Caco-2 (cell line): Measurements from ENCODE around the gene LARGE2. TPM values are rescaled to one million over a fixed set of nuclear protein-coding genes. Genes with fewer than 3 reads are reported as not detected.
A peak's percentile ranks its signal among the peaks of the same experiment; 100 is the strongest.
"Not testable (repeated sequence)": the region's sequence is repeated elsewhere in the genome, so short reads cannot be mapped to it uniquely, and the experiment has no call there.

Experiments used
- BruUV-seq: library from RNA; stranded (reverse); fragments of 400-500 nt; replicated peaks from 2 replicates; lab custom pipeline; 2021; lab: Mats Ljungman, UMichigan
- CTCF ChIA-PET: fragments of 300-600 bp; sonication (Branson Sonifier 250); formaldehyde crosslinking; loops from one replicate; lab custom pipeline; 2022; ENCODE audit warnings: antibody characterized with exemption; lab: Charles Lee
- POLR2A ChIA-PET: fragments of 300-600 bp; sonication (Branson Sonifier 250); formaldehyde crosslinking; loops from one replicate; lab custom pipeline; 2022; ENCODE audit warnings: antibody characterized with exemption; lab: Charles Lee
- DNase-seq, 2 experiments: peaks; one replicate each; pipeline versions ENCODE4 v3.0.0 to v3.0.0-alpha.2; 2020 to 2022
- H3K27me3 ChIP-seq: replicated peaks from 2 replicates; pipeline ENCODE4 v1.6.0; 2011; ENCODE audit warnings: low read length; ENCODE audit not compliant: control insufficient read depth, insufficient read depth
- H3K36me3 ChIP-seq: 2 replicates; pipeline ENCODE4 v1.5.1; 2011; ENCODE audit warnings: low read length; ENCODE audit not compliant: control insufficient read depth, insufficient read depth
- H3K4me1 ChIP-seq: fragments of 250-450 bp; sonication (Bioruptor Pico); 2 replicates; pipeline ENCODE4 v1.5.1; 2020; ENCODE audit warnings: mild to moderate bottlenecking
- H3K4me3 ChIP-seq: 2 replicates; pipeline ENCODE4 v1.5.1; 2011; ENCODE audit warnings: low read depth, mild to moderate bottlenecking, control low read depth, low read length
- H3K9me3 ChIP-seq: fragments of 250-450 bp; sonication (Bioruptor Pico); 2 replicates; pipeline ENCODE4 v1.5.1; 2020; ENCODE audit warnings: mild to moderate bottlenecking, moderate library complexity
- H3K27ac Mint-ChIP-seq: one replicate; pipeline ENCODE4 v1.8.0; 2022; ENCODE audit warnings: mixed read lengths; ENCODE audit not compliant: unreplicated experiment
- H3K27me3 Mint-ChIP-seq: one replicate; pipeline ENCODE4 v1.8.0; 2022; ENCODE audit warnings: mixed read lengths; ENCODE audit not compliant: insufficient read depth, unreplicated experiment
- H3K36me3 Mint-ChIP-seq: one replicate; pipeline ENCODE4 v1.8.0; 2022; ENCODE audit warnings: mild to moderate bottlenecking, mixed read lengths; ENCODE audit not compliant: insufficient read depth, unreplicated experiment
- H3K4me1 Mint-ChIP-seq: one replicate; pipeline ENCODE4 v1.8.0; 2022; ENCODE audit warnings: low read depth, mixed read lengths; ENCODE audit not compliant: unreplicated experiment
- H3K4me3 Mint-ChIP-seq: one replicate; pipeline ENCODE4 v1.8.0; 2022; ENCODE audit warnings: mild to moderate bottlenecking, moderate library complexity, mixed read lengths; ENCODE audit not compliant: unreplicated experiment
- H3K9me3 Mint-ChIP-seq: one replicate; pipeline ENCODE4 v1.8.0; 2022; ENCODE audit warnings: mixed read lengths; ENCODE audit not compliant: unreplicated experiment
- CTCF ChIP-seq, 2 experiments: fragments of 200-600 bp in 1 of 2; IDR thresholded peaks; 1 replicate in 1 of 2; 2 replicates in 1 of 2; pipeline versions ENCODE4 v1.5.1 to v1.8.0; 2011 to 2022; ENCODE audit warnings: antibody characterized with exemption in 1 of 2, control low read depth in 1 of 2, inconsistent platforms in 1 of 2, low read depth in 1 of 2, low read length in 1 of 2, mild to moderate bottlenecking in 1 of 2, moderate library complexity in 1 of 2; ENCODE audit not compliant: insufficient read depth in 1 of 2, severe bottlenecking in 1 of 2, unreplicated experiment in 1 of 2
- intact Hi-C: fragments of 100-400 bp; cut with micrococcal nuclease; formaldehyde crosslinking; loops from one replicate; pipeline ENCODE4 v1.10.0; 2022; ENCODE audit not compliant: unreplicated experiment
- total RNA-seq: library from RNA; stranded (reverse); gene quantifications from 2 replicates; pipeline ENCODE4 v1.2.3, GENCODE V29; 2022

LARGE2 gene
- total RNA-seq, 1 experiment from 2014 or later, result 67.4 TPM

GRCh38 chr11:45899448-45900174, 22.8 kb upstream of the LARGE2 start:
- intact Hi-C loops, result loop anchor here (1.0 kb wide), 3 partner anchors 14 to 23 kb away; partner anchors contain the start of genes LARGE2 and MAPK8IP1
- BruUV-seq, result no TSS peak
- no peaks in the 10 kb centered on the region for H3K36me3 ChIP-seq
- peak; percentile 87 to 91 for DNase-seq
- peaks cover 8% of the 10 kb centered on the region for H3K4me1 Mint-ChIP-seq
- TF ChIP-seq CTCF (IDR thresholded peaks at IDR 0.05; ENCODE audit: insufficient read depth in 1 of 2, low read depth in 1 of 2, low read length in 1 of 2, severe bottlenecking in 1 of 2, unreplicated experiment in 1 of 2), result no peak
- H3K4me3 ChIP-seq, result peak overlapping the region; percentile 67
- peaks cover 10% of the 10 kb centered on the region for H3K4me1 ChIP-seq
- H3K27me3 ChIP-seq, result no peaks in the 10 kb centered on the region
- no peaks in the 10 kb centered on the region for H3K9me3 ChIP-seq
- H3K36me3 Mint-ChIP-seq, result peaks cover 20% of the 10 kb centered on the region
- peak overlapping the region; percentile 77 for H3K4me3 Mint-ChIP-seq
- peak overlapping the region; percentile 84 for H3K27ac Mint-ChIP-seq
- CTCF ChIA-PET, result interaction anchor here (0.6 to 1.1 kb wide), 2 partner anchors 19 to 492 kb away, joined by 4 read pairs; partner anchors contain the start of gene CHRM4
- H3K9me3 Mint-ChIP-seq, result no peaks in the 10 kb centered on the region
- peaks cover 4% of the 10 kb centered on the region for H3K27me3 Mint-ChIP-seq
- POLR2A ChIA-PET, result interaction anchor here (0.7 to 1.0 kb wide), 2 partner anchors 18 to 23 kb away, joined by 4 read pairs; partner anchors contain the start of genes LARGE2 and PEX16

- H3K9me3 Mint-ChIP-seq, POLR2A ChIA-PET, H3K4me1 Mint-ChIP-seq, H3K27me3 ChIP-seq, H3K9me3 ChIP-seq, H3K36me3 ChIP-seq, H3K27me3 Mint-ChIP-seq, H3K4me1 ChIP-seq, CTCF ChIA-PET, BruUV-seq, DNase-seq: not testable (repeated sequence)
- peaks cover 16% of the 10 kb centered on the region for H3K36me3 Mint-ChIP-seq
- peak overlapping the region; percentile 77 for H3K4me3 Mint-ChIP-seq
- intact Hi-C loops, result loop anchor here (1.0 kb wide), 1 partner anchor 18 kb away; no protein-coding TSS in a partner anchor
- H3K4me3 ChIP-seq, result peak overlapping the region; percentile 67
- H3K27ac Mint-ChIP-seq, result peak overlapping the region; percentile 84
These were observed 22.2 kb upstream of the LARGE2 start for GRCh38 chr11:45900175-45900800.

- Histone ChIP-seq H3K36me3 (no peaks in the 10 kb centered on the region), H3K27me3 (no peaks in the 10 kb centered on the region), H3K9me3 (no peaks in the 10 kb centered on the region), H3K4me1 (peaks cover 10% of the 10 kb centered on the region), H3K4me3 (no peak overlapping the region)
- Mint-ChIP-seq H3K36me3 (peaks cover 16% of the 10 kb centered on the region), H3K27me3 (peaks cover 4% of the 10 kb centered on the region), H3K9me3 (no peaks in the 10 kb centered on the region), H3K4me1 (peaks cover 8% of the 10 kb centered on the region), H3K27ac (no peak overlapping the region), H3K4me3 (peak overlapping the region; percentile 77)
- no TSS peak for BruUV-seq
- DNase-seq, result no peak
- no peak for TF ChIP-seq CTCF (IDR thresholded peaks at IDR 0.05; ENCODE audit: insufficient read depth in 1 of 2, low read depth in 1 of 2, low read length in 1 of 2, severe bottlenecking in 1 of 2, unreplicated experiment in 1 of 2)
- intact Hi-C loops, result loop anchor here (1.0 kb wide), 1 partner anchor 17 kb away; no protein-coding TSS in a partner anchor
- POLR2A ChIA-PET, result no interaction called here
- CTCF ChIA-PET, result no interaction called here
These were observed 21.4 kb upstream of the LARGE2 start for GRCh38 chr11:45900916-45901617.
